Fibroblast of lung (primary cell): ENCODE measurements around the gene CCNC. TPM values are rescaled to one million over a fixed set of nuclear protein-coding genes. Genes with fewer than 3 reads are reported as not detected.

Experiments used
- DNase-seq, 2 donors: peaks; one replicate each; pipeline versions ENCODE4 v3.0.0 to v3.0.0-alpha.2; 2010; ENCODE audit warnings: low read depth in 2 of 2
- H2AFZ ChIP-seq: 2 replicates; pipeline ENCODE4 v1.5.1; 2012; ENCODE audit warnings: low read length, control low read depth, inconsistent platforms
- H3K27ac ChIP-seq: 2 replicates; pipeline ENCODE4 v1.5.1; 2011; ENCODE audit warnings: low read length, control low read depth; ENCODE audit not compliant: insufficient read depth
- H3K27me3 ChIP-seq: 2 replicates; pipeline ENCODE4 v1.5.1; 2011; ENCODE audit warnings: mild to moderate bottlenecking, low read length; ENCODE audit not compliant: control insufficient read depth, insufficient read depth
- H3K36me3 ChIP-seq: 2 replicates; pipeline ENCODE4 v1.5.1; 2011; ENCODE audit warnings: low read length; ENCODE audit not compliant: control insufficient read depth, insufficient read depth
- H3K4me1 ChIP-seq: 2 replicates; pipeline ENCODE4 v1.5.1; 2011; ENCODE audit warnings: low read length; ENCODE audit not compliant: control insufficient read depth, insufficient read depth; ENCODE audit errors: extremely low read depth
- H3K4me2 ChIP-seq: 2 replicates; pipeline ENCODE4 v1.5.1; 2011; ENCODE audit warnings: low read length, control low read depth; ENCODE audit not compliant: insufficient read depth; ENCODE audit errors: extremely low read depth
- H3K4me3 ChIP-seq, 4 experiments: fragments of 200-600 bp in 1 of 4; sonication (generic) in 1 of 4; replicated peaks in 1 of 4; 2 replicates each; pipeline ENCODE4 v1.5.1; 2011 to 2016; ENCODE audit warnings: low read length in 4 of 4, low read depth in 3 of 4, mild to moderate bottlenecking in 3 of 4, control low read depth in 2 of 4, inconsistent platforms in 1 of 4, mixed read lengths in 1 of 4; ENCODE audit not compliant: insufficient read depth in 1 of 4; ENCODE audit errors: control extremely low read depth in 1 of 4
- H3K79me2 ChIP-seq: 2 replicates; pipeline ENCODE4 v1.5.1; 2012; ENCODE audit warnings: mild to moderate bottlenecking, low read length, inconsistent platforms; ENCODE audit not compliant: control insufficient read depth, insufficient read depth
- H3K9ac ChIP-seq: 2 replicates; pipeline ENCODE4 v1.5.1; 2011; ENCODE audit warnings: mild to moderate bottlenecking, low read length, control low read depth; ENCODE audit not compliant: insufficient read depth
- H3K9me3 ChIP-seq: 2 replicates; pipeline ENCODE4 v1.5.1; 2012; ENCODE audit warnings: low read depth, low read length; ENCODE audit not compliant: control insufficient read depth, insufficient read depth
- H4K20me1 ChIP-seq: 2 replicates; pipeline ENCODE4 v1.5.1; 2011; ENCODE audit warnings: low read length; ENCODE audit not compliant: control insufficient read depth, insufficient read depth; ENCODE audit errors: extremely low read depth
- EZH2 ChIP-seq: IDR thresholded peaks from 2 replicates; pipeline ENCODE4 v1.5.1; 2012; ENCODE audit warnings: low read length, control low read depth, mild to moderate bottlenecking; ENCODE audit errors: missing control alignments
- polyA plus RNA-seq, 2 donors: library from polyadenylated mRNA; depleted of rRNA in 1 of 2; stranded (reverse) in 1 of 2; unstranded in 1 of 2; fragments of >200 nt; gene quantifications; 2 replicates each; pipeline ENCODE4 v1.2.1, GENCODE V29; 2011 to 2012; ENCODE audit warnings: missing spikeins in 1 of 2
- total RNA-seq: library from RNA; depleted of rRNA; stranded (reverse); fragments of >200 nt; gene quantifications from 2 replicates; pipeline ENCODE4 v1.2.1, GENCODE V29; 2014
- TF ChIP-seq, protein P1 (sequence below), 2 donors: IDR thresholded peaks in 1 of 2; conservative IDR thresholded peaks in 1 of 2; 1 replicate in 1 of 2; 2 replicates in 1 of 2; pipeline ENCODE4 v1.5.1; 2011 to 2012; ENCODE audit warnings: low read length in 2 of 2, control low read depth in 1 of 2, inconsistent platforms in 1 of 2, low read depth in 1 of 2, mild to moderate bottlenecking in 1 of 2

Gene CCNC
- total and polyA plus RNA-seq, 2 donors (not counting 1 experiment from before 2014, with no cell fraction given), result 50.0 to 57.2 TPM

DNA sequence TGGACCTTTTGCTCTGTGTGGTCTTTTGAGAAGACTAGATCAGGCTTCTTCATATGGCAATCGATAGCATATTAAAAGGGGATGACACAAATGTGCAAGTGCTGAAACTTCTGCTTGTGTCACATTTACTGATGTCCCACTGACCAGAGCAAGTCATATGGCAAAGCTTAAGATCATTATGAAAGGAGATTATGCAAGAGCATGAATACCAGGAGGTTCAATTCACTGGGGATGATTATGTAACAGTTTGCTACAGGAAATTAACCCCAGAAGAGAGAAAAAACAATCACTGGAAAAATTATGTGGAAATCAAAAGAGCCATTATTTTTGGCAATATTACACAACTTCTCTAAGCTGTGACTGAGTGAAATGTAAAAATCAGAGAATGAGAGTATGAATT lies 24.4 kb upstream of the CCNC start:
- Histone ChIP-seq H3K9ac (no peak overlapping the region), H3K27me3 (peaks cover 37% of the 10 kb centered on the region), H3K4me1 (no peaks in the 10 kb centered on the region), H4K20me1 (no peaks in the 10 kb centered on the region), H3K27ac (no peak overlapping the region), H3K9me3 (no peaks in the 10 kb centered on the region), H3K4me2 (no peak overlapping the region), H3K36me3 (no peaks in the 10 kb centered on the region), H2AFZ (no peak overlapping the region), H3K4me3 (no peak overlapping the region), H3K79me2 (no peaks in the 10 kb centered on the region)
- DNase-seq, result no peak
- TF ChIP-seq EZH2, result peak; percentile 8
- TF ChIP-seq, protein P1, sequence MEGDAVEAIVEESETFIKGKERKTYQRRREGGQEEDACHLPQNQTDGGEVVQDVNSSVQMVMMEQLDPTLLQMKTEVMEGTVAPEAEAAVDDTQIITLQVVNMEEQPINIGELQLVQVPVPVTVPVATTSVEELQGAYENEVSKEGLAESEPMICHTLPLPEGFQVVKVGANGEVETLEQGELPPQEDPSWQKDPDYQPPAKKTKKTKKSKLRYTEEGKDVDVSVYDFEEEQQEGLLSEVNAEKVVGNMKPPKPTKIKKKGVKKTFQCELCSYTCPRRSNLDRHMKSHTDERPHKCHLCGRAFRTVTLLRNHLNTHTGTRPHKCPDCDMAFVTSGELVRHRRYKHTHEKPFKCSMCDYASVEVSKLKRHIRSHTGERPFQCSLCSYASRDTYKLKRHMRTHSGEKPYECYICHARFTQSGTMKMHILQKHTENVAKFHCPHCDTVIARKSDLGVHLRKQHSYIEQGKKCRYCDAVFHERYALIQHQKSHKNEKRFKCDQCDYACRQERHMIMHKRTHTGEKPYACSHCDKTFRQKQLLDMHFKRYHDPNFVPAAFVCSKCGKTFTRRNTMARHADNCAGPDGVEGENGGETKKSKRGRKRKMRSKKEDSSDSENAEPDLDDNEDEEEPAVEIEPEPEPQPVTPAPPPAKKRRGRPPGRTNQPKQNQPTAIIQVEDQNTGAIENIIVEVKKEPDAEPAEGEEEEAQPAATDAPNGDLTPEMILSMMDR (conservative IDR thresholded peaks at IDR 0.05 in 1 of 2, IDR thresholded peaks at IDR 0.05 in 1 of 2; ENCODE audit: low read depth in 1 of 2, low read length in 2 of 2), result no peak

DNA sequence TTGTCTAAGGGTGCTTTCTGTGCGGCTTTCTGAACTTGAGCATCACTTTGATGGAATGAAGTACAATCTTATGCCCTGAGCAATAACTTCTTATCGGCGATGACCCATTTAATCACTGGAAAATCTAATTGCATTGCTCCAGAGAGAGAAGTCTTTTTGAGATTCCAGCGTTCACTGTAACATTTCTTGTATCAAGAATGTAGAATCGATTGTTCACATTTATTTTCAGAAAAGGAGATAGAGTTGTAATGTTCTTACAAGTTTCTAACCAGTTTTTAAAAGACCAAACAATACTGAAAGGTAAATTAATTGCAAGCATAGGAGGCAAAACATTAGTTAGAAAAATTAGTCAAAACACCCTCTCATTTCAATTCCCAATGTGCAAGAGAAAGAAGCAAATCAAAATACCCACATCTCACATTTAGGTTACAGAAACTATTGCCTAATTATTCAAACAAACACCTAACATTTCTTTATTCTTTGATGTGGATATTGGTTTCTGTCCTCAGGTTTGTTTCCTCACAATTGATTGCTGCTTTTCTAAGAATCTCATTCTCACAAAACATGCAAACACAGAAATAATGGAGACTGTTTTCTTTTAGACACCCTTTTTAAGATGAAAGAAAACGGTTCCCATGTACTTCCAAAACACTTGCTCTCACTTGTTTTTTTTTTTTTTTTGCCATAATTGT lies 23.4 kb upstream of the CCNC start:
- TF ChIP-seq, protein P1 (conservative IDR thresholded peaks at IDR 0.05 in 1 of 2, IDR thresholded peaks at IDR 0.05 in 1 of 2; ENCODE audit: low read depth in 1 of 2, low read length in 2 of 2), result no peak
- TF ChIP-seq EZH2, result no peak
- DNase-seq, result no peak
- Histone ChIP-seq H3K79me2 (no peaks in the 10 kb centered on the region), H3K4me2 (no peak overlapping the region), H3K27me3 (peaks cover 38% of the 10 kb centered on the region), H3K9ac (no peak overlapping the region), H3K4me3 (no peak overlapping the region), H3K9me3 (no peaks in the 10 kb centered on the region), H3K36me3 (no peaks in the 10 kb centered on the region), H4K20me1 (no peaks in the 10 kb centered on the region), H3K4me1 (no peaks in the 10 kb centered on the region), H2AFZ (no peak overlapping the region), H3K27ac (no peak overlapping the region)

DNA sequence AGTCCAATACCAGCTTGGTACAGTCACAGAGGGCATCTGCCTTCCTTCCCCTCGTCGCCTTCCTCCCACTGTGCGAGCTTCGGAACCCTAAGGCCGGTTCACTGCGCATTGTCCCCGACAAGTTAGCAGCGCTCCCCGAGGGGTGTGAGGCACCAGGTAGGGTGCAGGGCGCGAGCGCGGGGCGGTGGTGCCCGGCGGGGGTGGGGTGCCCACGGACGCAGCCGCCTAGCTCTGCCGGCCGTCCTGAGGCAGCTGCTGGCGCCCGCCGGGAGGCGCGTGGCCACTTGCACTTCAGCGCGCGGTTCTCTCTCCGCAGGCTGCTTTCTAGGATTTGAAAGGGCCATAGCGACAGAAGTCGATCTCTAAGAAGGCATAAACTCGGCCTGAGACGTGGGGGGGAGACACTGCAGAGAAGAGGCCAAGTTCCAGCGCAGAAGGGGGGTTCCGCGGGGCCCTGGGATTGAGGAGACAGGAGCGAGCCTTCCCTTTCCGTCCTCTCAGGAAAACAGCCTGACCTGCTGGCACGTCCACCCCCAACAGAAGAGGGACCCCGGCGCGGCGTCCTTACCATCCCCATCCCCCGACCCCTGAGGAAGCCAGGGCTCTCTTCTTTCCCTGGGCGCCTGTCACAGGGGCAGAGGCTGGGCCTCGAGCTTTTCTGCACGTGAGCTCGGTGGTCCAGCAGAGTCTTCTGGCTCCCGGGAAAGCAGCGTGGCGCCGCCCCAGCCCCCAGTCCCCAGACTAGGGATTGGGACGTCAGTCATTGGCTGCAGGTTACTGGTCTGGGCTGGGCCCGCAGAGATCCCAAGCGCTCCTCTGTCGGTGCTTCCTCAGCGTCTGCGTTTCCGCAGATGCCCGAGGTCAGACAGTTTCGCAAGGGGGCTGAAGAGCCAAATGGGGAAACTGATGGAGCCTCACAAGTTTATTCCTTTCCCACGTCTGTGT lies 22.5 kb upstream of the CCNC start:
- Histone ChIP-seq H3K4me1 (no peaks in the 10 kb centered on the region), H3K27ac (no peak overlapping the region), H3K9ac (no peak overlapping the region), H3K36me3 (no peaks in the 10 kb centered on the region), H3K4me2 (peak overlapping the region; percentile 63), H3K27me3 (peaks cover 34% of the 10 kb centered on the region), H3K9me3 (no peaks in the 10 kb centered on the region), H3K4me3 (no peak overlapping the region), H2AFZ (no peak overlapping the region), H4K20me1 (no peaks in the 10 kb centered on the region), H3K79me2 (no peaks in the 10 kb centered on the region)
- DNase-seq, result no peak
- TF ChIP-seq, protein P1 (conservative IDR thresholded peaks at IDR 0.05 in 1 of 2, IDR thresholded peaks at IDR 0.05 in 1 of 2; ENCODE audit: low read depth in 1 of 2, low read length in 2 of 2), result no peak
- TF ChIP-seq EZH2, result peak; percentile 90
